Measurements from ENCODE around the gene EBPL.

The EBPL gene

GRCh38 chr13:49676581-49677298 lies 14.5 kb downstream of the EBPL start:
- no peak overlapping the region for H3K4me3 ChIP-seq (ENCODE audit: low read length)
- no peak for DNase-seq (ENCODE audit: low read depth)
- no peak for TF ChIP-seq CTCF (conservative IDR thresholded peaks at IDR 0.05; ENCODE audit: low read length)

- TF ChIP-seq CTCF (conservative IDR thresholded peaks at IDR 0.05; ENCODE audit: low read length), result no peak
- H3K4me3 ChIP-seq (ENCODE audit: low read length), result no peak overlapping the region
- DNase-seq (ENCODE audit: low read depth), result no peak
Measured at GRCh38 chr13:49670828-49671227, 20.5 kb downstream of the EBPL start.

GRCh38 chr13:49669735-49670309 lies 21.5 kb downstream of the EBPL start:
- peak; percentile 65 for DNase-seq (ENCODE audit: low read depth)
- peak; percentile 79 for TF ChIP-seq CTCF (conservative IDR thresholded peaks at IDR 0.05; ENCODE audit: low read length)

GRCh38 chr13:49667773-49668172 lies 23.5 kb downstream of the EBPL start:
- no peak for TF ChIP-seq CTCF (conservative IDR thresholded peaks at IDR 0.05; ENCODE audit: low read length)
- H3K4me3 ChIP-seq (ENCODE audit: low read length), result no peak overlapping the region
- DNase-seq (ENCODE audit: low read depth), result peak; percentile 23

More at GRCh38 chr13:49669735-49670309, 21.5 kb downstream of the EBPL start:
- H3K4me3 ChIP-seq (ENCODE audit: low read length), result no peak overlapping the region

- no peak overlapping the region for H3K4me3 ChIP-seq (ENCODE audit: low read length)
- no peak for TF ChIP-seq CTCF (conservative IDR thresholded peaks at IDR 0.05; ENCODE audit: low read length)
- DNase-seq (ENCODE audit: low read depth), result no peak
Measured at GRCh38 chr13:49664606-49665005, 26.7 kb downstream of the EBPL start.

- H3K4me3 ChIP-seq (ENCODE audit: low read length), result no peak overlapping the region
- DNase-seq (ENCODE audit: low read depth), result no peak
- TF ChIP-seq CTCF (conservative IDR thresholded peaks at IDR 0.05; ENCODE audit: low read length), result no peak
Measured at GRCh38 chr13:49657241-49657641, 34.0 kb downstream of the EBPL start.

GRCh38 chr13:49655906-49656305 lies 35.4 kb downstream of the EBPL start:
- peak; percentile 18 for DNase-seq (ENCODE audit: low read depth)
- H3K4me3 ChIP-seq (ENCODE audit: low read length), result no peak overlapping the region
- TF ChIP-seq CTCF (conservative IDR thresholded peaks at IDR 0.05; ENCODE audit: low read length), result no peak

Data from AG10803 (cell line).